Right lobe of liver (tissue), 6 donors: Measurements from ENCODE around the gene CYTH3. TPM values are rescaled to one million over a fixed set of nuclear protein-coding genes. Genes with fewer than 3 reads are reported as not detected.
"Not testable (repeated sequence)": the region's sequence is repeated elsewhere in the genome, so short reads cannot be mapped to it uniquely, and the experiment has no call there.

Experiments
- ATAC-seq, 4 donors: fragments of 200-7000 bp; cut with Tn5 transposase; one replicate each; pipeline ENCODE4 v1.9.1; 2020; ENCODE audit warnings: mild to moderate bottlenecking in 4 of 4, moderate library complexity in 4 of 4
- DNase-seq, 3 donors: peaks; one replicate each; pipeline ENCODE4 v3.0.0-alpha.2; 2020
- H3K27ac ChIP-seq, 3 donors: fragments of 200-600 bp; one replicate each; pipeline ENCODE4 v1.8.0; 2022
- H3K27me3 ChIP-seq, 2 donors: fragments of 200-600 bp; one replicate each; pipeline ENCODE4 v1.8.0; 2022
- H3K36me3 ChIP-seq, 4 donors: fragments of 200-600 bp; sonication (generic) in 1 of 4; one replicate each; pipeline versions ENCODE4 v1.5.1 to v1.8.0; 2017 to 2022; ENCODE audit warnings: control low read depth in 1 of 4
- H3K4me1 ChIP-seq, 4 donors: fragments of 200-600 bp; sonication (generic) in 1 of 4; one replicate each; pipeline versions ENCODE4 v1.5.1 to v1.8.0; 2017 to 2022; ENCODE audit warnings: control low read depth in 1 of 4
- H3K4me3 ChIP-seq, 3 donors: fragments of 200-600 bp; one replicate each; pipeline ENCODE4 v1.8.0; 2022
- H3K9me3 ChIP-seq, 4 donors: fragments of 200-600 bp; sonication (generic) in 1 of 4; one replicate each; pipeline versions ENCODE4 v1.5.1 to v1.8.0; 2017 to 2022; ENCODE audit warnings: control low read depth in 1 of 4
- CTCF ChIP-seq, 4 donors: fragments of 200-600 bp in 3 of 4; fragments of 450-650 bp in 1 of 4; IDR thresholded peaks; one replicate each; pipeline versions ENCODE4 v1.5.1 to v1.8.0; 2016 to 2022; ENCODE audit warnings: antibody characterized with exemption in 4 of 4, mild to moderate bottlenecking in 2 of 4
- POLR2A ChIP-seq: fragments of 450-650 bp; IDR thresholded peaks from one replicate; pipeline ENCODE4 v1.6.1; 2017; ENCODE audit warnings: antibody characterized with exemption, mild to moderate bottlenecking
- WGBS: methylation state at CpG from one replicate; pipeline ENCODE4 v1.1.6; 2018; ENCODE audit warnings: low coverage, low lambda C conversion rate; ENCODE audit not compliant: insufficient coverage; ENCODE audit errors: missing lambda C conversion rate; 5-methylcytosine and 5-hydroxymethylcytosine counted together
- intact Hi-C, 2 donors: fragments of 100-400 bp; cut with DNase I; formaldehyde crosslinking; loops; one replicate each; pipeline versions ENCODE4 v1.11.2 to v1.14.1; 2022
- total RNA-seq, 6 experiments: library from RNA; depleted of rRNA in 2 of 6; stranded (reverse); fragments of >200 nt in 2 of 6; fragmentation: NEBNext Ultra II Directional in 3 of 6; extraction: Animal tissue kit (Norgen Biotek cat#: 25700) in 3 of 6; gene quantifications; one replicate each; pipeline versions ENCODE4 v1.1.0 to v1.2.4, GENCODE V29; 2016 to 2023
- donor health status: DM: no; HTN: yes; CAD: no.
- donor health status: DM: no; HTN: no; CAD: no.
- donor health status: DM: no; HTN: no; CAD: no.
- donor health status: DM: no; HTN: yes; CAD: no.
- donor health status: DM: no; HTN: yes; CAD: no.

Gene CYTH3
- total RNA-seq, 6 experiments from 2014 or later, result 2.7 to 6.6 (median 4.1) TPM

GRCh38 chr7:6305330-6305729, 32.9 kb upstream of the CYTH3 start:
- Histone ChIP-seq H3K36me3 (no peaks in the 10 kb centered on the region), H3K9me3 (no peaks in the 10 kb centered on the region), H3K4me1 (no peaks in the 10 kb centered on the region), H3K4me3 (no peak overlapping the region), H3K27ac (no peak overlapping the region), H3K27me3 (no peaks in the 10 kb centered on the region)
- ATAC-seq, result no peak
- intact Hi-C loops, result no loop called here
- no peak for TF ChIP-seq CTCF (IDR thresholded peaks at IDR 0.05)
- TF ChIP-seq POLR2A, result no peak
- no peak for DNase-seq
- WGBS, result 43% methylated on average over 2 of the region's 2 CpGs

- H3K4me3 ChIP-seq, H3K27ac ChIP-seq, H3K9me3 ChIP-seq, intact Hi-C loops, DNase-seq, H3K36me3 ChIP-seq, H3K27me3 ChIP-seq, ATAC-seq, H3K4me1 ChIP-seq: not testable (repeated sequence)
- WGBS, result 82% methylated on average over 4 of the region's 4 CpGs
These were observed 29.0 kb upstream of the CYTH3 start for GRCh38 chr7:6301446-6301845.

GRCh38 chr7:6299774-6300173, 27.4 kb upstream of the CYTH3 start:
- no peak for TF ChIP-seq CTCF (IDR thresholded peaks at IDR 0.05)
- TF ChIP-seq POLR2A, result no peak
- no peak for DNase-seq
- Histone ChIP-seq H3K4me1 (no peaks in the 10 kb centered on the region), H3K27ac (no peak overlapping the region), H3K9me3 (no peaks in the 10 kb centered on the region), H3K27me3 (no peaks in the 10 kb centered on the region), H3K4me3 (no peak overlapping the region), H3K36me3 (no peaks in the 10 kb centered on the region)
- 76% methylated on average over 4 of the region's 4 CpGs for WGBS
- intact Hi-C loops, result no loop called here
- no peak for ATAC-seq

GRCh38 chr7:6294839-6295238, 22.4 kb upstream of the CYTH3 start:
- no peaks in the 10 kb centered on the region for H3K9me3 ChIP-seq
- no peak overlapping the region for H3K27ac ChIP-seq
- H3K27me3 ChIP-seq, result no peaks in the 10 kb centered on the region
- 84% methylated on average over 3 of the region's 6 CpGs for WGBS
- ATAC-seq (no peak), DNase-seq (no peak)
- no peaks in the 10 kb centered on the region for H3K4me1 ChIP-seq
- TF ChIP-seq CTCF (IDR thresholded peaks at IDR 0.05), result no peak
- no peak for TF ChIP-seq POLR2A
- no peak overlapping the region for H3K4me3 ChIP-seq
- intact Hi-C loops, result no loop called here
- H3K36me3 ChIP-seq, result no peaks in the 10 kb centered on the region

- H3K4me3 ChIP-seq, result no peak overlapping the region
- no peaks in the 10 kb centered on the region for H3K9me3 ChIP-seq
- H3K27me3 ChIP-seq, result no peaks in the 10 kb centered on the region
- intact Hi-C loops, result no loop called here
- ATAC-seq, result no peak
- WGBS, result 55% methylated on average over 3 of the region's 3 CpGs
- DNase-seq, result no peak
- H3K4me1 ChIP-seq, result no peaks in the 10 kb centered on the region
- TF ChIP-seq CTCF (IDR thresholded peaks at IDR 0.05) (no peak), POLR2A (no peak)
- H3K27ac ChIP-seq, result no peak overlapping the region
- no peaks in the 10 kb centered on the region for H3K36me3 ChIP-seq
These were observed 20.8 kb upstream of the CYTH3 start for GRCh38 chr7:6293202-6293601.

GRCh38 chr7:6291941-6292340, 19.5 kb upstream of the CYTH3 start:
- H3K4me3 ChIP-seq, intact Hi-C loops, H3K27ac ChIP-seq, H3K27me3 ChIP-seq, DNase-seq, H3K36me3 ChIP-seq, ATAC-seq, H3K4me1 ChIP-seq, H3K9me3 ChIP-seq: not testable (repeated sequence)
- WGBS, result 98% methylated on average over 5 of the region's 12 CpGs
